Esophagus squamous epithelium (tissue), 4 donors: ENCODE measurements around the gene SRGAP2B.
"Not testable (repeated sequence)": the region's sequence is repeated elsewhere in the genome, so short reads cannot be mapped to it uniquely, and the experiment has no call there.

Experiments
- POLR2A ChIP-seq, 4 donors: fragments of 450-650 bp; IDR thresholded peaks; one replicate each; pipeline ENCODE4 v1.6.1; 2017; ENCODE audit warnings: antibody characterized with exemption in 4 of 4, mild to moderate bottlenecking in 4 of 4, moderate library complexity in 3 of 4
- TF ChIP-seq, protein P1 (sequence below), 6 experiments: fragments of 450-650 bp in 4 of 6; fragments of 200-600 bp in 2 of 6; sonication (generic) in 2 of 6; IDR thresholded peaks; one replicate each; pipeline ENCODE4 v1.5.1; 2016 to 2019; ENCODE audit warnings: antibody characterized with exemption in 6 of 6, mild to moderate bottlenecking in 4 of 6, moderate library complexity in 4 of 6

DNA sequence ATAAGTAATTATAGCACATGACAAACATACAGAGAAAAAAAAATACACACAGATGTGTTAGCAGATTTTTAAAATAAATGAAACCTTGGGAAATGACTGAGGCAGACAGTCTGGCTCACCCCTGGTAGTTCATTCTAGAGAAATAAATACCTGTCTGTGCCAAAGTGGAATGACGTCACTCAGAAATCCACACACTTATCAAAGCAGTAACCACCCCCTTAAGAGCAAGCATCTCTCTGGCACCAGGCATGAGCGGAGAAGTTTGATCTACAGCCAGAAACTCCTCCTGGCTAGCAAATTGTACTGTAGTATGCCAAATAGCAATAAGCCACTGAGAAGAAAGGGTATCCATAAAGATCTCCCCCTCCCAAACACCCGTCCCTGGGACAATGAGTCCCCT is 131.6 kb downstream of the SRGAP2B start:
- not testable (repeated sequence) for TF ChIP-seq POLR2A (IDR thresholded peaks at IDR 0.05)
- TF ChIP-seq, protein P1, sequence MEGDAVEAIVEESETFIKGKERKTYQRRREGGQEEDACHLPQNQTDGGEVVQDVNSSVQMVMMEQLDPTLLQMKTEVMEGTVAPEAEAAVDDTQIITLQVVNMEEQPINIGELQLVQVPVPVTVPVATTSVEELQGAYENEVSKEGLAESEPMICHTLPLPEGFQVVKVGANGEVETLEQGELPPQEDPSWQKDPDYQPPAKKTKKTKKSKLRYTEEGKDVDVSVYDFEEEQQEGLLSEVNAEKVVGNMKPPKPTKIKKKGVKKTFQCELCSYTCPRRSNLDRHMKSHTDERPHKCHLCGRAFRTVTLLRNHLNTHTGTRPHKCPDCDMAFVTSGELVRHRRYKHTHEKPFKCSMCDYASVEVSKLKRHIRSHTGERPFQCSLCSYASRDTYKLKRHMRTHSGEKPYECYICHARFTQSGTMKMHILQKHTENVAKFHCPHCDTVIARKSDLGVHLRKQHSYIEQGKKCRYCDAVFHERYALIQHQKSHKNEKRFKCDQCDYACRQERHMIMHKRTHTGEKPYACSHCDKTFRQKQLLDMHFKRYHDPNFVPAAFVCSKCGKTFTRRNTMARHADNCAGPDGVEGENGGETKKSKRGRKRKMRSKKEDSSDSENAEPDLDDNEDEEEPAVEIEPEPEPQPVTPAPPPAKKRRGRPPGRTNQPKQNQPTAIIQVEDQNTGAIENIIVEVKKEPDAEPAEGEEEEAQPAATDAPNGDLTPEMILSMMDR (IDR thresholded peaks at IDR 0.05): not testable (repeated sequence)
